HG03442 (cell line): ENCODE data around the gene KDM8.

Experiments used
- ATAC-seq: cut with Tn5 transposase; IDR thresholded peaks from one replicate; pipeline ENCODE4 v1.9.1; 2021; ENCODE audit warnings: mild to moderate bottlenecking, moderate library complexity; ENCODE audit not compliant: unreplicated experiment

Gene KDM8

DNA sequence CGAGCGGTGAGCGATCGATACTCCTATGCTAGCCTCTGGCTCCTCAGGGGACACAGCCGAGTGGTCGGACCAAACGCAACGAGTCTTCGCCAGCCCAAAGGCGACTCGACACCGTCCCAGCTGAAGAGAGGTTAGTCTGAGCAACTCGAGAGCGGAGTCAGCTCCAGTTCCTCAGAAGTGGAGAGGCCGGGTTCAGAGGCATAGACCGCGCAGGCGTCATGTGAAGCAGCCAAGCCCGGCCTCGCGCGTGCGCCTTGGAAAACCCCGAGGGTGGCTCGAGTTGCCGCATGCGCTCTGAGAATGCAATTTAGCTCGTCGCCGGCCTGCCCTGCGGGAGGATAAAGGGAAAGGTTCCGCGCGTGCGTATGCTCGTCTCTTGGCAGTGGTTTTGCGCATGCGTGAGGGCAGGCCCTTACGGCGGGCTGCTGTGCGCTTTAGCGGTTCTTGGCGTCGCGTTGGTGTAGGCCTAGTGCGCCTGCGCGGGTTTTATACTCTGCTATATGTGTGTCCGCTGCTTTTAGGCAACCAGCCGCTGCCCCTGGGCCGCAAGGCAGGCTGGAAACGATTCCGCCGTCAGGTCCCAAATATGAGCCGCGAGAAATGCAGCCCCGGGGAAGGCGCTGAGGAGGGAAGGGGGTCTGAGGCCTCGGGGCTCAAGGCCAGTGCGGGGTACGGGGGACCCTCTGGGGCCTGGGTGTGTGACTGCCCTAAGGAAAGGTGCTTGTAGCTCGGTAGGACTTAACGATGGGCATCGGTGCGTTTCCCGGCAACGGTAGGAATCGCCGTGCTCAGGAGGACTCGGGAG, at the start of gene KDM8:
Gene KDM8 (plus strand): TSS at position 20 of the 805 bp plus-strand sequence. CDS start 6,598 bp downstream, outside the sequence.
- ATAC-seq = peak; percentile 88

DNA sequence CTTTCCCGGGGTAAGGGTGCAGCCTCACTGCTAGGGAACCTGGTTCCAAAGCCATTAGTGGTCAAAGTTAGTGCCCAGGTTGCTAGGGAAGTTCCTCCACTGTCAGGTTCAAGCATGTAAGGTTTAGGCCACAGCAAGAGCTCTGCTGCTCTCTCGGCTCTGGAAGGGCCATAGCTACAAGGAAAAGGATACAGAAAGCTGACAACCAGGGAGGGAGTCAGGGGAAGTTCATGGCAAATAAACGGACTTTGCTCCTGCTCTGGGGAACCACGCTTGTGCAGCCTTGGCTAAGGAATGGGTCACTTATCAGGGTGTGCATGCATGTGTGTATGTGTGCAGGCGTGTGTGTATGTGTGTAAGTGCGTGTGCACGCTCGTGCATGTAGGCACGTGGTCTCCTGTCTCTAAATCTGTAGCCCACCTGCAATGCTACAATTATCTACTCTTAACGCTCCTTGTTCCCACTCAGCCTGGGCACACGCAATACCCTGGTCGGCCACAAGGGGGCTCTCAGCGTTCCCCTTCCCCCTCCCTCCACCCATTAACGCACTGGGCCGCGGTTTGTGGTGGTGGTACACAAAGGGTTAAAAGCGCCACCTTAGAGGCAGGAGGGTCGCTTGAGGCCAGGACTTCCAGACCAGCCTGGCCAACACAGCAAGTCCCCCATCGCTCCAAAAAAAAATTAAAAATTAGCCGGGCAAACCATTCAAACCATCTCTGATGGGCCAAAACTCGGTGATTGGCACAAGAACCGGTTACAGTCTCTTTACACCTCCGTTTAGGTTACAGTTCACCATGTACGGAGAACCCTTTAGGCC, 48.4 kb upstream of the KDM8 start:
- ATAC-seq = no peak

DNA sequence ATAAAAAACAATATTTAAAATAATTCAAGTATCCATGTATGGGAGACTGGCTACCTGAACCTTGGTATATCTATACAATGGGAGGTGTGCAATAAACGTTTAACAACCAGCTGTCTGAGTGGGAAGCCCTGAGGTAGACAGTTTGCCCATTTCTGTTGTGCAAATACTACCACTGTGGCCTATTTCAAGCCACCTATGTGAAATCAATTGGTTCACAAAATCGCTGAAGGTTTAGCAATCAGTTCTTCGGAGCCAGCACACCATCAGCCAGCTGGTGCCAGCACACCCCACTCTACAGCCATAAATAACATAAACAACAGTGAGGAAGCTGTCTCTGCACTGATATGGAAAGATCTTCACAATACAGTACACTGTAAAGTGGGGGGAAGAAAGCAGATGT, 46.7 kb upstream of the KDM8 start:
- no peak for ATAC-seq

DNA sequence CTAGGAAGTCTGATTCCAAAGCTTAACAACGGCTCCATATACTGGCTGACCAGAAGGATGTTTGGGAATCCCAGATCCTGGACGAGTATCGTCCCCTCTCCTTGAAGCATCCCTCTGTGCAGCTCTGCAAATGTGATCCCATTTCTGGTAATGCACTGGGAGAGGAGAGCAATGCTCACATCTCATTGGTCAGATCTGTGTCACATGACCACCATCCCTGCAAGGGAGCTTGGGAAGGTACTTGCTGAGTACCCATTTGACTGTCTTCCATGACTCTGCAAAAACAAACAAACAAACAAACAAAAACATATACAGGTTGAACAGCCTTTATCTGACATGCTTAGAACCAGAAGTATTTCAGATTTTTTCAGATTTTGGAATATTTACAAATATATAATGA, 41.9 kb upstream of the KDM8 start:
- no peak for ATAC-seq

DNA sequence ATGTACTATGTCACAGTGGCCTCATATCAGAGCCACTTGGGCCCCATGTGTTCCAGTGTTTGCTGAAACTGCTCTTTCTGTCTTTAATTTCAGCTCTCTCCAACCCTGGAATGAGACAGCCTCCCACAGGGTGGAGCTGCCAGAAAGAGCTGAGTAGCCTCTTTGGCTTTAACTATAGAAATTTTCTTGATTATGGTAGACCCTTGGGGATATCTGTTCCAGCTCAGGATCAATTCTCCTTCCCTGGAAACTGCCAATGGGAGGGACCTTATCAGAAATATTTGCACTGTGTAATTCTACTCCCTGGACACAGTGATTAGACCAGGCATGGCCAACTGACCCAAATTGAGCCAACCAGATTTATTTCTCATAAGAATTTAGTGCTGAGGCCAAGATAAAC, 39.0 kb upstream of the KDM8 start:
- ATAC-seq = no peak

DNA sequence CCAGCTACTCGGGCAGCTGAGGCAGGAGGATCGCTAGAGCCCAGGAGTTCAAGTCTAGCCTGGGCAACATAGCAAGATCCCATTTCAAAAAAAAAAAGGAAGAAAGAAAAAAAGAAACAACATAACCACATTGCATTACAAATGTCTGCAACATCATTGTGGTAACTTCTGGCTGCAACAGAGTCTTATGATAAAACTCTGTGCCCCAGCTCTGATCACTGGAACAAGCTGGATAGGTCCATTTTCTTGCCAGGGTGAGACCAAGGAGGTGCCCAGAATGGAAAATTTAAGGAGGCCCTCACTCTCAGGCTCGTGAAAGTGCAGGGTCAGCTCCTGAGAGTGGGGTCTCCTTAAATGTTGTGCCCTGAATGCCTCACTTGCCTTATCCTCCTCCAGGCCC, 37.8 kb upstream of the KDM8 start:
- ATAC-seq = no peak

DNA sequence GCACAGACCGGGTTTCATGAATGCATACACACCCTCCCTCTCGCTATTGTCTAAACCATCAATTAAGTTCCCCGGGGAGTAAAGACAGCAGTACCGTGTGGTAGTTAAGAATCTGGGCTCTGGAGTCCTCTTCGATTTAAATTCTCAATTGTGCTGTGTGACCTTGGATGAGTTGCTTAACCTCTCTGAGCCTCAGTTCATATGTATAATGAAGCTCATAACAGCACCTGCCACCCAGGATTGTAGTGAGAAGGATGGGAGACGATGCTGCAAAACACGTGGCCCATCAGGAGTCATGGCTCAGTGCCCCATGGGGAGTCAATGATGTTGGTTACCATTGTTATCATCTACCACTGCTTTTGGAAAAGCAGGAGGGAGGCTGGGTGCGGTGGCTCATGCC, 34.5 kb upstream of the KDM8 start:
- ATAC-seq = no peak

DNA sequence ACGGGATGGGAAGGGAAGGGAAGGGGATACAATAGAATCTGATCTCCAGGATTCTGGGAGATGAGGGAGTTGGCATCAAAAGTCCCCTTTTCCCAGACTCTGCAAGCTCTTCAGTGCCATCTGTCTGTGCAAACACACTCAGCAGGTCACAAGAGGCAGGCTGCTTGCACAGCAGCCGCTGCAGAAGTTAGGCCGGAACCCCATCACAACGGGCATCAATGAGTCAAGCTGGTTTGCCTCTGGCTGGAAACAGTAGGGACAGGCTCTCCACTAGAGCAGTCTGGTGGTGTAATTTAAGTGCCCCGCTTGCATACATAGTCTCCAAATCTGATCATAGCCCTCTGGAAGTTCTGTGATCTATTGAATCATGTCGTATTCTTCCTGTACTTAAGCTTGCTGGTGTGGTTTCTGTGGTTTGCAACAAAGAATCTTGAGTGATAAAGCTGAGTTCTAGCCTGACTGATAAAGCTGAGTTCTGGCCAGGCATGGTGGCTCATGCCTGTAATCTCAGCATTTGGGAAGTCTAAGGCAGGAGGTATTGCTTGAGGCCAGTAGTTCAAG, 33.7 kb upstream of the KDM8 start:
- ATAC-seq = no peak

DNA sequence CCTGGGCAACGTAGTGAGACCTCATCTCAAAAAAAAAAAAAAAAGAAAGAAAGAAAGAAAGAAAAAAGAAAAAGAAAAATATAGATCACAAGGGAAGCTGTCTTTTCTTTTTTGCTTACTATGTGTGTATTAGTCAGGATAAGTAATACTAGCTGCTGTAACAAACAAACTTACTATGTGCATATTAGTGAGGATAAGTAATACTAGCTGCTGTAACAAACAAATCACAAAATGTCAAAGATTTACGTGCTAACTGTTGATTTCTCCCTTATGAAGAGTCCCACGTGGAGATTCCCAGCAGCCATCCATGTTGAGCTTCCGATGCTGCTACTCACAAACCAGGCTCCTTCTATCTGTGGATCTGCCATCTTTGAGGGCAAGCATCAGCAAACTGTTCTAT, 31.7 kb upstream of the KDM8 start:
- ATAC-seq = no peak

DNA sequence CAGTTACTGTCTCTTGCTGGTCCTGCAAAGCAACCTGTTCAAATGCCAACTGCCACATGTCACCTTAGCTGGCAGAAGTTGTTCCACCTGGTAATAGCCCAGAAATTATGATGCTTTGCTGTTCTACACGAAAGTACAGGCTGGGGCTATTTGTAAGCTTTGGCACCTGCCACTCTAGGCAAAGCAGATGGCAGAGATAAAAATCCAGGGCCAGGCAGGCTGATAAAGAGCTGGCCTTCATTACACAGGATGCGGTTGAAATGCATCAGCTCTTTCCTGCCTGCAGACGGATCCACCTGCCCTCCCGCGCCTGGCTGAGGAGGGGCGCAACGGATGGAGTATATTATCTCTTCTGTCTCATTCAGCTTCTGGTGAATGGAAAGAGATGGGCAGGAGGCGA, 29.3 kb upstream of the KDM8 start:
- no peak for ATAC-seq

DNA sequence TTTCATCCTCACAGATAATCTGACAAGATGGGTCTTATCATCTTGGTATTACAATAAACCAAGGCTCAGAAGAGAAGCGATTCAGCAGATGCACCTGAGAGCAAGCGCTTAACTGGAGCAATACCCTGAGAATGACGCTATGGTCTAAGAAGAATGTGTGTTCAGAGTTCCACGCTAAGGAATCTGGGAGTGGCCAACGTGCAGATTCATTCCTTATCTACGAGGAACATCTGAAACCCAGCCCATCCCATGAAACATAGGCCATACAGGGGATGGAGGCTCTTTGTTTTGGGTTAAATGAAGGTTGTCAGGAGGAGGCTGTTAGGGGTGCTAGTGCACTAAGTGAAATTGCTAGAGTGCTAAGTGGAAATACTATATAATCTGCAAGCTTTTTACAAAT, 28.5 kb upstream of the KDM8 start:
- ATAC-seq = no peak

DNA sequence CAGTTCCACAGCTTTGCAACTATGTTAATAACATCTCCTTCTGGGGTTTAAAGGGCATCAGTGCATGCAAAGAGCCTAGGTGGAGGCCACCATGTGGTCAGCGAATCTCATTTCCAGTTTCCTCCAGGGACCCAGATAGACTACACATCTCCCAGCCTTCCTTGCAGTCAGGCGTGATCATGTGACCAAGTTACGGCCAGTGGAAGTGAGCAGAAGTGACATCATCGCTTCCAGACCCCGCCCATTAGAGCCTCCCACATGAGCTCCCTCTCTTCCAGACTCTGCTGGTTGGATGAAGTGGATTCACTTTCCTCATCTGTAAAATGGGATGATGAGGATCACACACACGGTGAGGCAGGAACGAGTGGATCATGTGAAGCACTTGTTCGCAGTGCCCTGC, 27.4 kb upstream of the KDM8 start:
- ATAC-seq = no peak

DNA sequence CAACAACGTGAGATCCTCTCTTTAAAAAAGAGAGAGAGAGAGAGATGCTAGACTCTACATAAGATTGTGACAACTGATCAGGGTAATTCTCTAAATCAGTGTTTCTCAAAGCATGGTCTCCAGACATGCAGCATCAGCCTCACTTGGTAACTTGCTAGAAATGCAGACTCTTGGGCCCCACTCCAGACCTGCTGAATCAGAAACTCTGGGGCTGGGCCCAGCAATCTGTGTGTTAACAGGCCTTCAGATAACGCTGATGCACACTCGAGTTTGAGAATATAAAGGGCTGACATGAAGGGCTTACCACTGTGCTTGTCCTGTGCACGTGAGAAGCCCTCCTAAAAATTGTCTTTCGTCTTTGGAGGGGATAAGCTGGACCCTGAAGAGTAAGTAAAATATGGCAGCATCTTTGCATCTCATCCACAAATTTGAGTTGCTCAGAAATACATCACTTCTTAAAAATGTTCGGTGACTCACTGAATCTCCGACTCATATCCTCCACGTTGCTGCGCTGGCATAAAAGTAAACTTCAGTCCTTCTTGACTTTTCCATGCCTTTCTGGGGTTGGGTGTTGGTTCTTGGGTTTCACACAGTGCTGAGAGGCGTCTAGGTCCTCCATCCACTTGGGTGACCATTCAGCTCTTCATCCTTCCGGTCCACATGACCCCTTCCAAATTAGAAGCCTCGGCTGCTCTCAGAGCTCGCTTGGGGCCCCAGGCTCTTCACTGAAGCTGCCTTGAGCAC, 26.1 kb upstream of the KDM8 start:
- no peak for ATAC-seq

DNA sequence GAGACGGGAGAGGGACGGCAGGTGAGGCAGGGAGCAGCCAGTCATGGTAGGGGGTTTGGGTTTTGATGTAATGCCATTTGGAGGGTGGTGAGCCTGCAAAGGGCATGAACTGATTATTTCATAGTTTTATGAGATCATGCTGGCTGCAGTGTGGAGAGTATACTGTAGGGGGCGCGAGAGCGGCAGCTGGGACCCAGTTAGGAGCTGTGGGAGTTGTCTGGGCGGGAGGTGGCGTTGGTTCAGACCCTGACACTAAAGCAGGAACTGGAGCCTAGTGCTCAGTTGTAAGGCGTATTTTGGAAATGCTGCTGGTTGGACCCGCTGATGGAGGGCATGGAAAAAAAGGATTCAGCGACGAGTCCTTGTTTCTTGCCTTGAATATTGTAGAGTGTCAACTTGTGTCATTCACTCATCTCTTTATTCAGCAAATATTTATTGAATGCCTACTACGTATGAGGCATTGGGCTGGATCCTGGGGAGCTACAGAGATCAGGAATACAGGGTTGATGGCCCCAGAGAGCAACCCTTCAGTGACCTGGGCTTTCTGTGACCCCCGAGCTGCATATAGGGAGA, 23.7 kb upstream of the KDM8 start:
- peak; percentile 83 for ATAC-seq

DNA sequence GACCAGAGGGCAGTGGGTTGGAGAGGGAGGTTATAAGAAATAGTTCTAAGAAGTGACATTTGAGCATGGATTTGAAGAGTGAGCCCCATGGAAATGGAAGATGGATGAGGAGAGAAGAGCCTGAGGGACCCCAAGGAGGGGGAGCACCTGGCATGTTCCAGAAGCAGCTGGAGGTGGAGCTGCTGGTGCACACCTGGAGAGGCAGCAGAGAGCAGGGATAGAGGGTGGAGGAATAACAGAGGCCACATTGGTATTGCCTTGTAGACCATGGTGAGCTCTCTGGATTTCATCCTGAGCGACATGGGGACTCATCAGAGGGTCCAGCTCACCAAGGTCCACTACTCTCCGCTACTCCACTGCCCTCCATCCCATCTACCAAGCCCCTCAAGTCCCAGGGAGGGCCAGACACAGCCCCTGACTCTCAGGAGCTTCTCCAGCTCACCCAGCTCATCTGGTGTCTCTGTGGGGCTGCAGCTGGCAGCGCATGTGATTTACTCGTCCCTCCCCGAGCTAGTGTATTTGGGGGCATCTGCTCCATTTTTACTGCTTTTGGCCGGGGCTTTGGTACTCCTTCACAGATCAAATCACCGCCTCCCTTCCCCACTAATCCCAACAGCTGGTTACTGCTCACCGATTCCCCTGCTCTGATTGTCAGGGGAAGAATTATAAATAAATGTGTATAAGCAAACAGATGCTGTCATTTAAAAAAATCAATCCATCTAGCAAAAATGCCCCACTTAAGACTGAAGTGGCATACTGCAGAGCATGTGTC, 22.1 kb upstream of the KDM8 start:
- ATAC-seq = no peak

DNA sequence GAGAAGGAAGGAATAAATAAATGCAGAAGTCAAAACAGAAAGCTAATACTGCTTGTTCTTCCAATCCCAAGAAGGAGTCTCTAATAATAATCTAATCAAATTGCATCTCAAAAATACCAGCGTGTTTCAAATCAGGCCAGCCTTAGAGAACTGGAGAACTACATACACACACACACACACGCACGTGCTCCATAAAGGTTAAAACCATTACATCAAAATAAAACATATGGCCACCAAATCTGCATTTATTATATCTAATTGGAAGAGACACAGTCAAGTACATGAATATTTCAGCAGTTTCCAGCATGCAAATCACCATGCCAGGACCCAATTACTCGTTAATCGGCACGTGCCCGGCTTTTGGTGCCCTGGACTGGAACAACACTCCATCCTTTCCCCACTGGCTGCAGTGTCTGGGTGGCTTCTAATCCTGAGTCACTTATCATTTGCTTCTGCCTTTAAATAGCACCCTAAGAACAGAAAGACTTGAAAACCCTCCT, 20.4 kb upstream of the KDM8 start:
- ATAC-seq = no peak

DNA sequence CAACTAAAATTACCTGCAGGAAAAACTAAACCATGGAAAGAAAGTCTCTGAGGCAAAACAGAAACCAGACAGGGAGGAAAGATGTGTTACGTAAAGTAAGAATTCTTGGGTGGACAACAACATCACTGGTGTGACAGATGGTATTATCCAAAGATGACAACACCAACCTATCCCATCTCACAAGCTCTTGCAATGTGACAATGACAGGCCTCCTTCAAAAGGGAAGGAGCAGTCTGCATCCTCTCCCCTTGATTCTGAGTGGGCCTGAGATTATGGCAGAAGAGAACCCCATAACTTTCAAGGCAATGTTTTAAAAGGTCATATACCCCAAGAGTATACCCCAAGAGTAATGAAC, 17.6 kb upstream of the KDM8 start:
- no peak for ATAC-seq

DNA sequence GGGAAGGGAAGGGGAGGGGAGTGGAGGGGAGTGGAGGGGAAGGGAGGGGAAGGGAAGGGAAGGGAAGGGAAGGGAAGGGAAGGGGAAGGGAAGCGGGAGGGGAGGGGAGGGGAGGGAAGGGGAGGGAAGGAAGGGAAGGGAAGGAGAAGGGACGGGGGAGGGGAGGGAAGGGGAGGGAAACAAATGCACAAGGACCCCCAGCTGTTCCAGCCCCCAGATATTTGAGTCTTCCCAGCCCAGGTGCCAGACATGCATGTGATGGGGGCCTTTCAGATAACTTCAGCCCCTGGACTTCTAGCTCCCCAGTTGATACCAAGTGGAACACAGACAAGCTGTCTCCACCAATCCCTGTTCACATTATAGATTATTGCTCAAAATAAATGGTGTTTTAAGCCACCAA, 14.7 kb upstream of the KDM8 start:
- ATAC-seq = no peak

DNA sequence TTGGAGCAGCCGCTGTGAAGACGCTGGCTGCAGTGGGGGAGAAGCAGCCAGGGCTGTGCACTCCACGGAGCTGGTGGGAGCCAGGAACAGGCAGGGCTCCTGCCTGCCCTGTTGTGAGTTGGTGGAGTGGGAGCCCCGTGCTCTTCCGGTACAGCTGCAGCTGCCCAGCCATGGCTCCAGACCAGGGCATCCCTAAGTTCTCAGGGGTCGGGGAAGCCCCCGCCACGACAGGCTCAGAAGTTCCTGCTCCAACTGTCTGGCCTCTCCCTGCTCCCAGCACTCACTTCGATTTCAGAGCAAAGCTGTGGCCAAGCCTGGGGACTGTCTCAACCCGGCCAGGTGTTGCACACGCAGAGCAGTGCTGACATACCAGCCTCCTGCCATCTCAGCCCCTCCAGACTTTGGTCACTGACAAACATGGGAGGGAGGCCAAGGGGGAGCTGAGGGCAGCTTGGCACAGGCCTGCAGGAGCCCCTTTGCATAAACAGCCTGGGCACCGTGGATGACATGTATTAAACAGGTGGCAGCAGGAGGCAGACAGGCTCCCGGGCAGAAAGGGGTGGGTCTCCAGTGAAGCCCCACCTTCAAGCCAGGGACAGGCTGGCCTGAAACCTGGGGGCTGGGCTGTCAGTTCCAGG, 13.9 kb upstream of the KDM8 start:
- no peak for ATAC-seq
